Measurements from ENCODE around the gene KRTAP5-8. TPM values are rescaled to one million over a fixed set of nuclear protein-coding genes. Genes with fewer than 3 reads are reported as not detected.
"Not testable (repeated sequence)": the region's sequence is repeated elsewhere in the genome, so short reads cannot be mapped to it uniquely, and the experiment has no call there.

Gene KRTAP5-8
- total and polyA plus RNA-seq, 2 experiments from 2014 or later, result not detected

DNA sequence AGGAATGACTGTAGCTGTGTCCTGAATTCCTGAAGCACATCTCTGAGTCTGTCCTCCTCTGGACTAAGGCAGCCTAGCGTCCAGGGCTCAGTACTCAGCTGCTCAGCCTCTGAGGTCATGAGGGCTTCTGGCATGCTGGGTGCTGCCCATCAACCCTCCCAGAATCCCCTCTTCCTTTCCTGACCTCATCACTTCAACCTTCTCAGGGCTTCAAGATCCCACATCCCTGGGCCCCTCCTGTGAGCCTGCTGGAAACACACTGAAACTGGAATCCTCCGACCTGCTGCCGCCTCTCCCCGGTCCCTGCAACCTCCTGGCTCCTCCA, 803 bp downstream of the KRTAP5-8 start:
- Histone ChIP-seq H3K79me2 (replicated peaks; ENCODE audit: insufficient read depth) (no peaks in the 10 kb centered on the region), H3K4me3 (no peak overlapping the region), H4K20me1 (replicated peaks; ENCODE audit: insufficient read depth) (no peaks in the 10 kb centered on the region; the same call in 1 of the 2 replicates), H3K27ac (ENCODE audit: low read depth) (no peak overlapping the region), H3K36me3 (ENCODE audit: insufficient read depth) (no peaks in the 10 kb centered on the region), H3K9me2 (ENCODE audit: insufficient read depth) (no peaks in the 10 kb centered on the region), H3K27me3 (ENCODE audit: insufficient read depth) (no peaks in the 10 kb centered on the region), H3K4me1 (ENCODE audit: insufficient read depth) (no peaks in the 10 kb centered on the region), H2AFZ (no peak overlapping the region), H3K4me2 (no peak overlapping the region), H3F3A (replicated peaks; ENCODE audit: low read depth) (no peaks in the 10 kb centered on the region)
- peaks cover 8% of the 10 kb centered on the region; the same call in 1 of the 3 replicates for H3K36me3 Mint-ChIP-seq (ENCODE audit: low read depth)
- peaks cover 6% of the 10 kb centered on the region for H3K27me3 Mint-ChIP-seq (ENCODE audit: insufficient read depth, low read depth, poor library complexity)
- TF ChIP-seq CREB1 (CRISPR knock-in tag; IDR thresholded peaks at IDR 0.05; ENCODE audit: low read depth) (no peak), EZH2 (IDR thresholded peaks at IDR 0.05; ENCODE audit: low read depth, unreplicated experiment) (no peak), JUNB (IDR thresholded peaks at IDR 0.05; ENCODE audit: unreplicated experiment) (no peak)
- no peak overlapping the region for H3K4me3 Mint-ChIP-seq
- no peak for ATAC-seq
- no peak overlapping the region for H3K27ac Mint-ChIP-seq
- H3K9me3 Mint-ChIP-seq, result peaks cover 9% of the 10 kb centered on the region
- no peak for DNase-seq (ENCODE audit: low spot score)
- H3K4me1 Mint-ChIP-seq, result no peaks in the 10 kb centered on the region; the same call in 2 of the 3 replicates

DNA sequence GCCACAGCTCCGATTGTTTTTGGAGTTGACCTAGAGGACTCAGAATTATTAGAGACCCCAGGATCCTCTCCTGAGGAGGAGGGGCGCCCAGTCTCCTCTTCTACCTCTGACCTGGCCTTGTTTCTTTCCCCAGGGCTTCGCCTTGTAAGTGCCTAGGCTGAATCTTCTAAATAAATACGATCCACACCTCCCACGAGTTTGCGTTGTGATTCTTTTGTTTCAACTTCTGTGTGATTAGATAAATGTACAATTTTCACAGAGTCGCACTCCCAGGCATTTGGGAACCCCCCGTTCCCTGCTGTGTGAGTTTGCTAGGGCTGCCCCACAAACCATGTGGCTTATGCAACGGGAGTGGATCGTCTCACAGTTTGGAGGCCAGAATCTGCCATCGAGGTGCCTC, 1.2 kb downstream of the KRTAP5-8 start:
- no peak overlapping the region for H3K4me3 Mint-ChIP-seq
- Histone ChIP-seq H4K20me1 (replicated peaks; ENCODE audit: insufficient read depth) (no peaks in the 10 kb centered on the region; the same call in 1 of the 2 replicates), H3K27ac (ENCODE audit: low read depth) (no peak overlapping the region), H3K27me3 (ENCODE audit: insufficient read depth) (no peaks in the 10 kb centered on the region), H3K9me2 (ENCODE audit: insufficient read depth) (no peaks in the 10 kb centered on the region), H3K4me2 (no peak overlapping the region), H3F3A (replicated peaks; ENCODE audit: low read depth) (no peaks in the 10 kb centered on the region), H2AFZ (no peak overlapping the region), H3K4me3 (no peak overlapping the region), H3K36me3 (ENCODE audit: insufficient read depth) (no peaks in the 10 kb centered on the region), H3K4me1 (ENCODE audit: insufficient read depth) (no peaks in the 10 kb centered on the region; the same call in 1 of the 2 replicates), H3K79me2 (replicated peaks; ENCODE audit: insufficient read depth) (no peaks in the 10 kb centered on the region)
- no peak overlapping the region for H3K27ac Mint-ChIP-seq
- no peaks in the 10 kb centered on the region; the same call in 2 of the 3 replicates for H3K4me1 Mint-ChIP-seq
- H3K27me3 Mint-ChIP-seq (ENCODE audit: insufficient read depth, low read depth, poor library complexity), result peaks cover 6% of the 10 kb centered on the region
- ATAC-seq, result no peak
- no peak for DNase-seq (ENCODE audit: low spot score)
- peaks cover 8% of the 10 kb centered on the region; the same call in 1 of the 3 replicates for H3K36me3 Mint-ChIP-seq (ENCODE audit: low read depth)
- TF ChIP-seq, protein P1, sequence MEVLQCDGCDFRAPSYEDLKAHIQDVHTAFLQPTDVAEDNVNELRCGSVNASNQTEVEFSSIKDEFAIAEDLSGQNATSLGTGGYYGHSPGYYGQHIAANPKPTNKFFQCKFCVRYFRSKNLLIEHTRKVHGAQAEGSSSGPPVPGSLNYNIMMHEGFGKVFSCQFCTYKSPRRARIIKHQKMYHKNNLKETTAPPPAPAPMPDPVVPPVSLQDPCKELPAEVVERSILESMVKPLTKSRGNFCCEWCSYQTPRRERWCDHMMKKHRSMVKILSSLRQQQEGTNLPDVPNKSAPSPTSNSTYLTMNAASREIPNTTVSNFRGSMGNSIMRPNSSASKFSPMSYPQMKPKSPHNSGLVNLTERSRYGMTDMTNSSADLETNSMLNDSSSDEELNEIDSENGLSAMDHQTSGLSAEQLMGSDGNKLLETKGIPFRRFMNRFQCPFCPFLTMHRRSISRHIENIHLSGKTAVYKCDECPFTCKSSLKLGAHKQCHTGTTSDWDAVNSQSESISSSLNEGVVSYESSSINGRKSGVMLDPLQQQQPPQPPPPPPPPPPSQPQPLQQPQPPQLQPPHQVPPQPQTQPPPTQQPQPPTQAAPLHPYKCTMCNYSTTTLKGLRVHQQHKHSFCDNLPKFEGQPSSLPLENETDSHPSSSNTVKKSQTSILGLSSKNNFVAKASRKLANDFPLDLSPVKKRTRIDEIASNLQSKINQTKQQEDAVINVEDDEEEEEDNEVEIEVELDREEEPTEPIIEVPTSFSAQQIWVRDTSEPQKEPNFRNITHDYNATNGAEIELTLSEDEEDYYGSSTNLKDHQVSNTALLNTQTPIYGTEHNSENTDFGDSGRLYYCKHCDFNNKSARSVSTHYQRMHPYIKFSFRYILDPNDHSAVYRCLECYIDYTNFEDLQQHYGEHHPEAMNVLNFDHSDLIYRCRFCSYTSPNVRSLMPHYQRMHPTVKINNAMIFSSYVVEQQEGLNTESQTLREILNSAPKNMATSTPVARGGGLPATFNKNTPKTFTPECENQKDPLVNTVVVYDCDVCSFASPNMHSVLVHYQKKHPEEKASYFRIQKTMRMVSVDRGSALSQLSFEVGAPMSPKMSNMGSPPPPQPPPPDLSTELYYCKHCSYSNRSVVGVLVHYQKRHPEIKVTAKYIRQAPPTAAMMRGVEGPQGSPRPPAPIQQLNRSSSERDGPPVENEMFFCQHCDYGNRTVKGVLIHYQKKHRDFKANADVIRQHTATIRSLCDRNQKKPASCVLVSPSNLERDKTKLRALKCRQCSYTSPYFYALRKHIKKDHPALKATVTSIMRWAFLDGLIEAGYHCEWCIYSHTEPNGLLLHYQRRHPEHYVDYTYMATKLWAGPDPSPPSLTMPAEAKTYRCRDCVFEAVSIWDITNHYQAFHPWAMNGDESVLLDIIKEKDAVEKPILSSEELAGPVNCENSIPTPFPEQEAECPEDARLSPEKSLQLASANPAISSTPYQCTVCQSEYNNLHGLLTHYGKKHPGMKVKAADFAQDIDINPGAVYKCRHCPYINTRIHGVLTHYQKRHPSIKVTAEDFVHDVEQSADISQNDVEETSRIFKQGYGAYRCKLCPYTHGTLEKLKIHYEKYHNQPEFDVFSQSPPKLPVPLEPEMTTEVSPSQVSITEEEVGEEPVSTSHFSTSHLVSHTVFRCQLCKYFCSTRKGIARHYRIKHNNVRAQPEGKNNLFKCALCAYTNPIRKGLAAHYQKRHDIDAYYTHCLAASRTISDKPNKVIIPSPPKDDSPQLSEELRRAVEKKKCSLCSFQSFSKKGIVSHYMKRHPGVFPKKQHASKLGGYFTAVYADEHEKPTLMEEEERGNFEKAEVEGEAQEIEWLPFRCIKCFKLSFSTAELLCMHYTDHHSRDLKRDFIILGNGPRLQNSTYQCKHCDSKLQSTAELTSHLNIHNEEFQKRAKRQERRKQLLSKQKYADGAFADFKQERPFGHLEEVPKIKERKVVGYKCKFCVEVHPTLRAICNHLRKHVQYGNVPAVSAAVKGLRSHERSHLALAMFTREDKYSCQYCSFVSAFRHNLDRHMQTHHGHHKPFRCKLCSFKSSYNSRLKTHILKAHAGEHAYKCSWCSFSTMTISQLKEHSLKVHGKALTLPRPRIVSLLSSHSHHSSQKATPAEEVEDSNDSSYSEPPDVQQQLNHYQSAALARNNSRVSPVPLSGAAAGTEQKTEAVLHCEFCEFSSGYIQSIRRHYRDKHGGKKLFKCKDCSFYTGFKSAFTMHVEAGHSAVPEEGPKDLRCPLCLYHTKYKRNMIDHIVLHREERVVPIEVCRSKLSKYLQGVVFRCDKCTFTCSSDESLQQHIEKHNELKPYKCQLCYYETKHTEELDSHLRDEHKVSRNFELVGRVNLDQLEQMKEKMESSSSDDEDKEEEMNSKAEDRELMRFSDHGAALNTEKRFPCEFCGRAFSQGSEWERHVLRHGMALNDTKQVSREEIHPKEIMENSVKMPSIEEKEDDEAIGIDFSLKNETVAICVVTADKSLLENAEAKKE (CRISPR knock-in tag; IDR thresholded peaks at IDR 0.05), result no peak
- TF ChIP-seq EZH2 (IDR thresholded peaks at IDR 0.05; ENCODE audit: low read depth, unreplicated experiment) (no peak), JUNB (IDR thresholded peaks at IDR 0.05; ENCODE audit: unreplicated experiment) (no peak), NANOG (IDR thresholded peaks at IDR 0.05; ENCODE audit: borderline replicate concordance) (no peak), POLR2AphosphoS5 (IDR thresholded peaks at IDR 0.05; ENCODE audit: low read depth) (no peak), EZH2phosphoT487 (IDR thresholded peaks at IDR 0.05; ENCODE audit: unreplicated experiment) (no peak)
- TF ChIP-seq, protein P2, sequence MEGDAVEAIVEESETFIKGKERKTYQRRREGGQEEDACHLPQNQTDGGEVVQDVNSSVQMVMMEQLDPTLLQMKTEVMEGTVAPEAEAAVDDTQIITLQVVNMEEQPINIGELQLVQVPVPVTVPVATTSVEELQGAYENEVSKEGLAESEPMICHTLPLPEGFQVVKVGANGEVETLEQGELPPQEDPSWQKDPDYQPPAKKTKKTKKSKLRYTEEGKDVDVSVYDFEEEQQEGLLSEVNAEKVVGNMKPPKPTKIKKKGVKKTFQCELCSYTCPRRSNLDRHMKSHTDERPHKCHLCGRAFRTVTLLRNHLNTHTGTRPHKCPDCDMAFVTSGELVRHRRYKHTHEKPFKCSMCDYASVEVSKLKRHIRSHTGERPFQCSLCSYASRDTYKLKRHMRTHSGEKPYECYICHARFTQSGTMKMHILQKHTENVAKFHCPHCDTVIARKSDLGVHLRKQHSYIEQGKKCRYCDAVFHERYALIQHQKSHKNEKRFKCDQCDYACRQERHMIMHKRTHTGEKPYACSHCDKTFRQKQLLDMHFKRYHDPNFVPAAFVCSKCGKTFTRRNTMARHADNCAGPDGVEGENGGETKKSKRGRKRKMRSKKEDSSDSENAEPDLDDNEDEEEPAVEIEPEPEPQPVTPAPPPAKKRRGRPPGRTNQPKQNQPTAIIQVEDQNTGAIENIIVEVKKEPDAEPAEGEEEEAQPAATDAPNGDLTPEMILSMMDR (conservative IDR thresholded peaks at IDR 0.05; ENCODE audit: low read depth in 2 of 2), result no peak
- H3K9me3 Mint-ChIP-seq, result peaks cover 9% of the 10 kb centered on the region

DNA sequence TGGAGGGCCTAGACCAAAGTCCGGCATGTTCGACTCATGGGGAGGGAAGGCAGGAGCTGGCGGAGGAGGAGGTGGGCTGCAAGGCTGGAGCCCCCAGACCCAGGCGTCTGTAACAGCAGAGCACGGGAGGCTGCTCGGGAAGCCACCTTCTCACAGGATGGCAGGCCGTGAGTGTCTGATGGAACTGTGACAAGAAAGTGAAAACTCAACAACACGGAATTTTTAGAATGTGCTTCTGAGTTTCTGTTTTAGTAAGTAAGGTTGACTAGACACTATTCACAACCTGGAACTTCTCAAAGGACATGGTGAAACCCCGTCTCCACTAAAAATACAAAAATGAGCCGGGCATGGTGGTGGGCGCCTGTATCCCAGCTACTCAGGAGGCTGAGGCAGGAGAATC, 2.1 kb downstream of the KRTAP5-8 start:
- H3K36me3 Mint-ChIP-seq (ENCODE audit: low read depth); H3K79me2 ChIP-seq (replicated peaks; ENCODE audit: insufficient read depth); H3K4me3 Mint-ChIP-seq; H3K9me2 ChIP-seq (ENCODE audit: insufficient read depth); DNase-seq (ENCODE audit: low spot score); H3K4me1 ChIP-seq (ENCODE audit: insufficient read depth); H3K4me3 ChIP-seq; ATAC-seq; H3K27ac Mint-ChIP-seq; H3F3A ChIP-seq (replicated peaks; ENCODE audit: low read depth); H3K4me2 ChIP-seq; H3K9me3 Mint-ChIP-seq; H2AFZ ChIP-seq; H3K36me3 ChIP-seq (ENCODE audit: insufficient read depth); H3K27ac ChIP-seq (ENCODE audit: low read depth); H4K20me1 ChIP-seq (replicated peaks; ENCODE audit: insufficient read depth); H3K27me3 ChIP-seq (ENCODE audit: insufficient read depth); H3K27me3 Mint-ChIP-seq (ENCODE audit: insufficient read depth, low read depth, poor library complexity); H3K4me1 Mint-ChIP-seq: not testable (repeated sequence)
